HG03520 (cell line): ENCODE measurements around the gene CDC20.
A peak's percentile ranks its signal among the peaks of the same experiment; 100 is the strongest.

Experiments
- ATAC-seq: cut with Tn5 transposase; IDR thresholded peaks from one replicate; pipeline ENCODE4 v1.9.1; 2021; ENCODE audit warnings: mild to moderate bottlenecking, moderate library complexity; ENCODE audit not compliant: unreplicated experiment

The CDC20 gene

DNA sequence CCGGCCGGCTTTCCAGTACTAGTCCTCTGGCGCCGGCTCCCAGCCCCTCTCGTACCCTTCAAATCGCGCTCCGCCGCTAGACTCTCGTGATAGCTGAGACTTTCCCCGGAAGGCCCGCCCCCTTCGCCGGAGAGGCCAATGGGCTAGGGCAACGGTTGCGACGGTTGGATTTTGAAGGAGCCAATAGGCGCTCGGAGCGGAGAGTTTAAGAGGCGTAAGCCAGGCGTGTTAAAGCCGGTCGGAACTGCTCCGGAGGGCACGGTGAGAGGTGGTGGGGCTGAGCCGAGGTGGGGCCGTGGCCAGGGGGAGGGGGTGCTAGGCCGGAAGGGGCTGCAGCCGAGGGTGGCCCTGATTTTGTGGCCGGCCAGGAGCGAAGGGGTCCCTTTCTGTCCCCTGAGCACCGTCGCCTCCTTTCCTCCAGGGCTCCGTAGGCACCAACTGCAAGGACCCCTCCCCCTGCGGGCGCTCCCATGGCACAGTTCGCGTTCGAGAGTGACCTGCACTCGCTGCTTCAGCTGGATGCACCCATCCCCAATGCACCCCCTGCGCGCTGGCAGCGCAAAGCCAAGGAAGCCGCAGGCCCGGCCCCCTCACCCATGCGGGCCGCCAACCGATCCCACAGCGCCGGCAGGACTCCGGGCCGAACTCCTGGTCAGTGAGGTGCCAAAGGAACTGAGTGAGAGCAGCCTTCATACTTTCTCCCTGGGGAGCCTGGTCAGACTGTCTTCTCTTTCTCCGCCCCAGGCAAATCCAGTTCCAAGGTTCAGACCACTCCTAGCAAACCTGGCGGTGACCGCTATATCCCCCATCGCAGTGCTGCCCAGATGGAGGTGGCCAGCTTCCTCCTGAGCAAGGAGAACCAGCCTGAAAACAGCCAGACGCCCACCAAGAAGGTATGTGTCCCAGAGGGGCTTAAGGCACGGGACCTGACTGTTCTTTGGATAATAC lies at the start of gene CDC20:
Gene CDC20 (plus strand): TSS at position 236 of the 948 bp plus-strand sequence. CDS start 235 bp downstream, at position 471.
- peak; percentile 91 for ATAC-seq

DNA sequence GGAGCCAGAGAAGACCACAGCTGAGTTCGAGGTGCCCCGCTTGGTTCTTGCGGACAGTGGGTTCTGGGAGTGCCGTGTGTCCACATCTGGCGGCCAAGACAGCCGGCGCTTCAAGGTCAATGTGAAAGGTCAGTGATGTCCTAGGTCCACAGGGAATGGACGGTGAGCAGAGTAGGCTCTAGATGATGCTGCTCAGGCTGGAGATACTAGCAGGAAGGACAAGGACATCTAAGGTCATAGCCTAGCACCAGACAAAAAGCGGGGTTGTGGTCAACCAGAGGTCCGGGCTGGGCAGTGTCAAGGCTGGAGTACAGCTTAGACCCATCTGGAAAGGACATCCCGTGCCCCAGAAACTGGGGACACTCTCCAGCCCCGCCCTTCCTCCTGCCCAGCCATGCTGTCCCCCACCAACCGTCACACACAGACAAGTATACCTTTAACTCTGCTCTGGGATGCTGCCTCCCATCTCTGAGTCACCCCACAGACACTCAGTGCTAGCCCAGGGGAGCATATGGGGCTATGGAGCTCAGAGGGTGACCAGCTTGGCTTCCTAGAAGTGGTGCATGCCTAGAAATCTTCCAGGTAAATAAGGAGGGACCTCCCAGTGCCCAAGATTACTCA lies 49.3 kb upstream of the CDC20 start:
- ATAC-seq = no peak

DNA sequence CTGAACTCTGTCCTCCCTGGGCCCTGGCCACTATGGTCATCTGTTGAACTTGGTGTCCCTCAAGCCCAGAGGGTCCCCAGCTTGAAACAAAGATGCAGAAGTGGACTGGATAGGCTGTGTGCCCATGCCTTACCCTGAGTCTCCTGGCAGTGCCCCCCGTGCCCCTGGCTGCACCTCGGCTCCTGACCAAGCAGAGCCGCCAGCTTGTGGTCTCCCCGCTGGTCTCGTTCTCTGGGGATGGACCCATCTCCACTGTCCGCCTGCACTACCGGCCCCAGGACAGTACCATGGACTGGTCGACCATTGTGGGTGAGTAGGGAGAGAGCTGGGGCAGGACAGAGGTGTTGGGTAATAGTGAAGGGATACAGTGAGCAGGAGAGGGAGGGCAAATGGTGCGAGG lies 47.3 kb upstream of the CDC20 start:
- no peak for ATAC-seq

DNA sequence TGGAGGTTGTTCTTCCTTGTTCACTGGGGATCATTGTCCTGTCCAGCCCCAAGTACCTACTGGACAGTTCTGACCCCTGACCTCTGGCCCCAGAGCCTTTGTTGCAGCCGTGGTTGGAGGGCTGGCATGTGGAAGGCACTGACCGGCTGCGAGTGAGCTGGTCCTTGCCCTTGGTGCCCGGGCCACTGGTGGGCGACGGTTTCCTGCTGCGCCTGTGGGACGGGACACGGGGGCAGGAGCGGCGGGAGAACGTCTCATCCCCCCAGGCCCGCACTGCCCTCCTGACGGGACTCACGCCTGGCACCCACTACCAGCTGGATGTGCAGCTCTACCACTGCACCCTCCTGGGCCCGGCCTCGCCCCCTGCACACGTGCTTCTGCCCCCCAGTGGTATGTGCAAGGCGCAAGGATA lies 46.6 kb upstream of the CDC20 start:
- ATAC-seq = no peak

DNA sequence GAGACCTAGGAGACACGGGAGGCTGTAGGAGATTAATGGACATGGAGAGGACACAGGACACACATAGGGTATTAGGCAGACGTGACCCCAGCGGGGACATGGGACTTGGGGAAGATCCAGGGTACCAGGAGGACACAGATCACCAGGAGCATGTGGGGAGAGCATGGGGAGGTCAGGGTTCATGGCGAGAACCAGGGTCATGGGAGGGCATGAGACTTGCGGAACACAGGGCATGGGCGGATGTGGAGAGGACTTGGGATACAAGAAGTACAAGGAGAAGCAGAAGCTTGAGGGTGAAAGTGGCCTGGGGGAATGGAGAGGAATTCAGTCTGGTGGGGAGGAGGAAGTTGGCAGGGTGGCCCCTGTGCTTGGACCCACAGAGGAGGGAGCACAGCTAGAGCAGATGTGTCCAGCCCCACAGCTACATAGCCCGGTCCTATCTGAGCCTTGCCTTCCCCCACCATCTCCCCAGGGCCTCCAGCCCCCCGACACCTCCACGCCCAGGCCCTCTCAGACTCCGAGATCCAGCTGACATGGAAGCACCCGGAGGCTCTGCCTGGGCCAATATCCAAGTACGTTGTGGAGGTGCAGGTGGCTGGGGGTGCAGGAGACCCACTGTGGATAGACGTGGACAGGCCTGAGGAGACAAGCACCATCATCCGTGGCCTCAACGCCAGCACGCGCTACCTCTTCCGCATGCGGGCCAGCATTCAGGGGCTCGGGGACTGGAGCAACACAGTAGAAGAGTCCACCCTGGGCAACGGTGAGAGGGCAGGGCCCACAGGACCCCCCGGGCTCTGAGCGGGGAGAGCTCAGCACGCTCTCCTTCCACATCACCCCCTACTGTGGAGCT lies 45.9 kb upstream of the CDC20 start:
- ATAC-seq = no peak

DNA sequence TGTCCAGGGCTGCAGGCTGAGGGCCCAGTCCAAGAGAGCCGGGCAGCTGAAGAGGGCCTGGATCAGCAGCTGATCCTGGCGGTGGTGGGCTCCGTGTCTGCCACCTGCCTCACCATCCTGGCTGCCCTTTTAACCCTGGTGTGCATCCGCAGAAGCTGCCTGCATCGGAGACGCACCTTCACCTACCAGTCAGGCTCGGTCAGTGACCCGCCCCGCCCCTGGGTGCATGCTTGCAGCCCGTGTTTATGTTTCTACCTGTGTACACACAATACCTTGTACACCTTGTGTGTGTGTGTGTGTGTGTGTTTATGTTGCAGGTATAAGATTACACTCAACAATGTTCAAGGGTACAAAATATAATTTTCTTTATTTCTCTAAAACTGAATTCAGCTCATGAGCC lies 45.0 kb upstream of the CDC20 start:
- ATAC-seq = no peak

DNA sequence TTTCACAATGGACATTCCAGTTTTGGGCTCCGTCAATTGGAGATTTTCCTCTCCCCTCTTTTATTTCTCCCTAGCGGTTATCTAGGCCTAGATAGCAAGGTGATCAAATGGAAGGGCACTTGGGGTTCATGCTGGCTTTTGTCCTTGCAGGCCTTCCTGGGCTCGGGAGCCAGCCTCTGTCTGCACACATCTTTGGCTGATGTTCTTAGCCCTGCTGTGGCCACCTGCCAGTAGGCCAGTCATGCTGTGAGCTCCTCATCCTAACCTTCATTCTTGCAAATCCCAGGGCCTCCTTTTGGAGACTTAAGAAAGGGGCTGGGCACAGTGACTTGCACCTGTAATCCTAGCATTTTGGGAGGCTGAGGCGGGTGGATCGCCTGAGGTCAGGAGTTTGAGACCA lies 44.5 kb upstream of the CDC20 start:
- ATAC-seq = no peak

DNA sequence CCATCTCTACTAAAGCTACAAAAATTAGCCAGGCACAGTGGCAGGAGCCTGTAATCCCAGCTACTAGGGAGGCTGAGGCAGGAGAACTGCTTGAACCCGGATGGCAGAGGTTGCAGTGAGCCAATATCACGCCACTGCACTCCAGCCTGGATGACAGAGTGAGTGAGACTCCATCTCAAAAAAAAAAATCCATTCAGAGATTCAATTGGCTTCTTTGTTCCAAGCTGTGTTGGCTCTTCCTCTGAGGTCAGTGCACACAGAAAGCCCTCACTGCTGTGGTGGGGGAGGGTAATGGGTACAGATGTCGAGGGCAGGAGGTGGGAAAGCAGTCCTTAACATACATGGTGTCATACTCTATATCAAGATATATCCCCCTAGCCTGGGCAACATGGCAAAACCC lies 43.3 kb upstream of the CDC20 start:
- ATAC-seq = no peak

DNA sequence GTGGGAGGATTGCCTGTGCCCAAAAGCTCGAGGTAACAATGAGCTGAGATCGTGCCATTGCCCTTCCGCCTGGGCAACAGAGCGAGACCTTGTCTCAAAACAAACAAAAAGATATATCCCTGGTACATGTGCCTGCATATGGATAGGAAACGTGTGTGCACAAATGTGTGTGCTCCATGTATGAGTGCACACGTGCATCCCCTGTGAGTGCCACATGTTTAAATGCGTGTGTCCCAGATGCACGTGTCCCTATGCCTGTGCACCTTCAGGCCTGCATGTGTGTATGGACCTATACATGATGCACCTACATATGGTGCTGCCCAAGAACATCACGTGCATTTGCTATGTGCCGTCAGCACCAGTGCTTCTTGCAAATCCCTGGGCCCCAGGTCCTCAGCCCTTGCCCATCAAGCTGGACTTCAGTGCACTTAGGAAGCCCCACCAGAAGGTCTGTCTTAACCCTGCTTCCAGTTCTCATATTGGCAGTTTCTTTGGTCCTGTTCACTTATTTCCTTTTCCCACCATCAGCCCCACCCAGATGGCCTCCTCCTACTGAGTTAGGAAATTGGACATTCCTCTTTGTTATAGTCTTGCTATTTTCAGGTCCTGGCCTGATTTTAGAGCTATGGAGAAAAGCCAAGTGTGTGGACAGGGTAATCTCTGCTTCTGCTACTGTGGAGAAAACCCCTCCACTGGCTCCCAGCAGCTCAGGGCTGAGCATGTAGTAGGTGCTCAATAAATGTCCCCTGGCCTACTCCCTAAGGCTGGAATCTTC lies 42.6 kb upstream of the CDC20 start:
- no peak for ATAC-seq

DNA sequence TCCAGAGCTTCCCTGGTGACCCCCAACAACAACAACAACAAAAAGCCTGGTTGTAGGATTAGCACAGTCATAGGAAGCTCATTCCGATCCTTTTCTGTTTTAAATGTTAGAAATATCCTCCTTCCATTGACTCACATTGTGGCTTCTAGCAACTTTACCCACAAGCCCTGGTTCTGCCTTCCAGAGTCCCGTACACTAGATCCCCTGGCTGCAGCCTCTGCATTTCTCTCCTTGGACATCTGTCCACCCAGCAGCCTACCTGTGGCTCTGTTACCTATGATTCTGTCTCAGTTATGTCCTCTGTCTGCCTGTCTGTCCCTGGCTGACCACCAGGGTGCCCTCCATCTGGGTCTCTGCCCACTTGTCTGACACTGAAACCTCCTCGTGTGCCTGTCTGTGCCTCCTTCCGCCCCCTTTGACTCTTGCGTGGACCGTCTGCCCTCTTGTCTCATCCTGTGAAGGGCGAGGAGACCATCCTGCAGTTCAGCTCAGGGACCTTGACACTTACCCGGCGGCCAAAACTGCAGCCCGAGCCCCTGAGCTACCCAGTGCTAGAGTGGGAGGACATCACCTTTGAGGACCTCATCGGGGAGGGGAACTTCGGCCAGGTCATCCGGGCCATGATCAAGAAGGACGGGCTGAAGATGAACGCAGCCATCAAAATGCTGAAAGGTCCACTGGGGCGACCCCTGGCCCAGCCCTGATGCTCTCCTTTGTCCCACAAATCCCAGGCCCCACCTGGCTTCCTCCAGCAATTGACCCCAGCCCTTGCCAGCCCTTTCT lies 41.9 kb upstream of the CDC20 start:
- ATAC-seq = no peak

DNA sequence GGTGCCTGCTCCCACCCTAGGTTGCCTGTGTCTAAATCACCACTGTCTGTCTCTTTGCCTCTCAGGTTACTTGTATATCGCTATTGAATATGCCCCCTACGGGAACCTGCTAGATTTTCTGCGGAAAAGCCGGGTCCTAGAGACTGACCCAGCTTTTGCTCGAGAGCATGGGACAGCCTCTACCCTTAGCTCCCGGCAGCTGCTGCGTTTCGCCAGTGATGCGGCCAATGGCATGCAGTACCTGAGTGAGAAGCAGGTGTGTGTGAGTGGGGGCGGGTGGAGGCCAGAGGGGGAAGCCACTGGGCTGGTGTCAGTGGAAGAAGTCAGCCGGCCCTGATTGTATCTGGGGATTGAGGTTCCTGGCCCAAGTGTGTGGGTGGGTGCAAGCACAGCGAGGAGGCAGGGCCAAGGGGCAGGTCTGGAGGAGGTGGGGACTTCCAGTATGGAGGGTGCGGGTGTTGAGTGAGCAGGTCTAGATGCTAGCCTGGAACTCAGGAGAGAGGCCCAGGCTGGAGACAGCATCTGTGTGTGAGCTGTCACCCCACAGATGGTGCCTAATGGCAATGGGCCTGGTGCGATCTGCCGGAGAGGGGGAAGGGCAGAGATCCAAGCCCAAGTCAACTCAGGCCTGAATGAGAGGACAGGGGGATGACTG lies 40.8 kb upstream of the CDC20 start:
- ATAC-seq = no peak

DNA sequence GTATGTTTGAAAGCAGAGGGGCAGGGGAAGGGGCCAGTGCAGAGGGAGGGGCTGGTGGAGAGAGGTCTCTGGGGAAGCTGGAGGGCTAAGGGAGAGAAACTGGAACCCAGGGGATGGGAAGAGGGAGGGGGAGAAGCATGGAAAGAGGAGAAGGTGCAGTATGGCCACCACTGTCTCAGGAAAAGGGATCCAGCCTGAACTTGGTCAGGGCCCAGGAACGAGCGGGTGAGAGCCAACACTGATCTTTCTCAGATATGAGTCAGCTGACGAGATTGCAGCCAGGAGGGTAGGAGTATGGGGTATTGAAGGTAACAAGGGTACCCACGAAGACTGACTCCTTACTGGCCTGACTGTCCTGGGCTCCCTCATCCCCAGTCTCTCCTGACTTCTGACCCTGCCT lies 40.0 kb upstream of the CDC20 start:
- ATAC-seq = no peak

DNA sequence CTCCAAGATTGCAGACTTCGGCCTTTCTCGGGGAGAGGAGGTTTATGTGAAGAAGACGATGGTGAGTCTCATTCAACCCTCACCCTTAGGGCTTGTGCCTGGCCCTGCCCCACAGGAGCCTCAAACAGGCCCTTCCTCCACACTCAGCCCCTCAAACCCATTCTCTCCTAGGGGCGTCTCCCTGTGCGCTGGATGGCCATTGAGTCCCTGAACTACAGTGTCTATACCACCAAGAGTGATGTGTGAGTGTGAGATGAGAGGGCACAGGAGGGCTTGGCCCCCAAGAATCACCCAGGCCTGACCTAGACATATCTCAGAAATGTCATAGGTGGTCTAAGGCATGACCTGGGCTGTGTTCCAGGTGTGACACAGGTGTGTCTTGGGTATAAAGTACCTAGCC lies 39.5 kb upstream of the CDC20 start:
- ATAC-seq = no peak

DNA sequence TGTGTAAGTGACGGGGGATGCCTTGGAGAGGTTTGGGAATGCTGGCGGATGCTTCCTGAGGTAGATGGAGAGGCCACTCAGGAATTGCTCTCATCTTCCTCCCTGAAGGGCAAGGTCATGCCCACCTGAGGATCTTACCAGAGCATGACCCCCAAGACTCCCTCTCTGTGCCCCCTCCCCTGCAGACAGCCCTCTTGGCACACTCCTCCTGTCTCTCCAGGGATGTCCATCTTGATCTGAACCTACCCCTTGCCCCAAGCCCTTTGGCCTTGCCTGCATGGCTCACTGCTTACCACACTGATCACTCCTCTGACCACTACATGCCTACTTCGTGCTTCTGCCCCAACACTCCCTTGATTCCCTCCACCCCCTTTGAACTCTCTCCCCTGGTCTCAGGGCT lies 39.0 kb upstream of the CDC20 start:
- ATAC-seq = no peak

DNA sequence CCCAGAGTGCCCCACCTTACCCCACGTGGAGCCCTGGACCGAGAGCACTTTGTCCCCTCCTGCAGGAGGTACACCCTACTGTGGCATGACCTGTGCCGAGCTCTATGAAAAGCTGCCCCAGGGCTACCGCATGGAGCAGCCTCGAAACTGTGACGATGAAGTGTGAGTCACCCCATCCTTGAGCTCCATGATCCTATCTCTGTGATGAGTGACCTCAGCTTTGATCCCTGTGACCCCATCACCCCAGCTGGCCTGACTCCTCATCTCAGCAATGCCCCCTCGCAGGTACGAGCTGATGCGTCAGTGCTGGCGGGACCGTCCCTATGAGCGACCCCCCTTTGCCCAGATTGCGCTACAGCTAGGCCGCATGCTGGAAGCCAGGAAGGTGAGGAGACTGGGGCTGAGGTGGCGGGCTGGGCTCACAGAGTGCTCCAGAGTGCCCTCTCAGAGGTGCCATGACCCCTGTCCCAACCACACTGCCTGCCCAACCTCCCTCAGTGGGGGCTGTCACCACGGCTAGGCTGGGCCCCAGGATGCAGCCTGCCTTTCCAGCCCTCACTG lies 37.4 kb upstream of the CDC20 start:
- ATAC-seq = no peak

DNA sequence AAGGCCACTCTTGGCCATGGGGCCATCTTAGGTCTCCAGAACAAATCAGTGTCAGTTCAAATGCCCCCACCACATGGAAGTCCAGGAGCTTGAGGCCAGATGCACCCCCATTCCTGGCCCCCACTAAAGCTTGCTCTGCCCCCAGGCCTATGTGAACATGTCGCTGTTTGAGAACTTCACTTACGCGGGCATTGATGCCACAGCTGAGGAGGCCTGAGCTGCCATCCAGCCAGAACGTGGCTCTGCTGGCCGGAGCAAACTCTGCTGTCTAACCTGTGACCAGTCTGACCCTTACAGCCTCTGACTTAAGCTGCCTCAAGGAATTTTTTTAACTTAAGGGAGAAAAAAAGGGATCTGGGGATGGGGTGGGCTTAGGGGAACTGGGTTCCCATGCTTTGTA lies 36.3 kb upstream of the CDC20 start:
- ATAC-seq = no peak

DNA sequence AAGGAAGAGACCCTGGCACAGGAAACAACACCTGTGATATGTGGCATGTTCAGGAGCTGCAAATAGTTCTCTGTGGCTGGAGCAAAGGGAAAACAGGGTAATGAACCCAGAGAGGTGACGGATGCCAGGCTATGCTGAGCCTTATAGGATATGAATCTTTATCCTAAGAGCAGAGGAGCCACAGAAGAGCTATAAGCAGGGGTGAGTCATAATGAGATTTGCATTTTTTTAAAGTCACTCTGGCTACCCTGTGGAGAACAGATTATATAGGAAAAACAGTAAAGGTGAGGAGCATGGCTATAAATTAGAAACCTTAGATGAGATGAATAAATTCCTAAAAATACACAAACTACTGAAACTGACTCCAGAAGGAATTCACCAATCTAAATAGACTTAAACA lies 34.0 kb upstream of the CDC20 start:
- ATAC-seq = no peak

DNA sequence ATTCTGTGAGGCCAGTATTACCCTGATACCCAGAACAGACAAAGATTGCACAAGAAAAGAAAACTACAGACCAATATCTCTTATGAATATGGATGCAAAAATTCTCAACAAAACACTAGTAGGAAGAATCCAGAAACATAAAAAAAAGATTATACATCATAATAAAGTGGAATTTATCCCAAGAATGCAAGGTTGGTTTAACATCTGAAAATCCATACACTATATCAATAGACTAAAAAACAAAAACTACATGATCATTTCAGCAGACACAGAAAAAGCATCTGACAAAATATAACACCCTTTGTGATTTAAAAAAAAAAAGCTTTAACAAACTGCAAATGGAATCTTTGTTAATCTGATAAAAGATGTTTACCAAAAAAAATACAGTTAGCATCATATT lies 33.4 kb upstream of the CDC20 start:
- no peak for ATAC-seq
